Measurements from ENCODE around the gene AFG1L.

DNA sequence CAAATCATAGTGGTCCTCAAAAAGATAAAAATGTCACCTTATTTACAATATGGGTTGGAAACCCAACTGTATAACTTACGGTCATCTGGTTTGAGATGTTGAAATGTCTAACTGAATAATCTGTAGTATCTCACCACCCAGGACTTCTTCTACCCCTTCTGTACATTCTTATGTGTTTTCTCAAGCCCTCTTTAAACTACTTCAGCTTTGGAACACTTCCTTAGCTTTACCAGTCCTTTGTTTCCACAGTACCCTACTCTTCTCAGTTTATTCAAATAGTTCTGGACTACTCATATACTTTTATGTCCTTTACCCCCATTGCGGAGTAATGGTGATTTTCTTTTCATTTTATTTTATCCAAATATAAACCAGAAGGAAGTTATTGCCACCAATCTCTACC is 137.3 kb downstream of the AFG1L start:
- TF ChIP-seq, protein P1, sequence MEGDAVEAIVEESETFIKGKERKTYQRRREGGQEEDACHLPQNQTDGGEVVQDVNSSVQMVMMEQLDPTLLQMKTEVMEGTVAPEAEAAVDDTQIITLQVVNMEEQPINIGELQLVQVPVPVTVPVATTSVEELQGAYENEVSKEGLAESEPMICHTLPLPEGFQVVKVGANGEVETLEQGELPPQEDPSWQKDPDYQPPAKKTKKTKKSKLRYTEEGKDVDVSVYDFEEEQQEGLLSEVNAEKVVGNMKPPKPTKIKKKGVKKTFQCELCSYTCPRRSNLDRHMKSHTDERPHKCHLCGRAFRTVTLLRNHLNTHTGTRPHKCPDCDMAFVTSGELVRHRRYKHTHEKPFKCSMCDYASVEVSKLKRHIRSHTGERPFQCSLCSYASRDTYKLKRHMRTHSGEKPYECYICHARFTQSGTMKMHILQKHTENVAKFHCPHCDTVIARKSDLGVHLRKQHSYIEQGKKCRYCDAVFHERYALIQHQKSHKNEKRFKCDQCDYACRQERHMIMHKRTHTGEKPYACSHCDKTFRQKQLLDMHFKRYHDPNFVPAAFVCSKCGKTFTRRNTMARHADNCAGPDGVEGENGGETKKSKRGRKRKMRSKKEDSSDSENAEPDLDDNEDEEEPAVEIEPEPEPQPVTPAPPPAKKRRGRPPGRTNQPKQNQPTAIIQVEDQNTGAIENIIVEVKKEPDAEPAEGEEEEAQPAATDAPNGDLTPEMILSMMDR (conservative IDR thresholded peaks at IDR 0.05; ENCODE audit: low read depth in 2 of 2): no peak
- TF ChIP-seq EZH2 (IDR thresholded peaks at IDR 0.05; ENCODE audit: low read depth, unreplicated experiment) (no peak), POLR2AphosphoS5 (IDR thresholded peaks at IDR 0.05; ENCODE audit: low read depth) (no peak), CREB1 (CRISPR knock-in tag; IDR thresholded peaks at IDR 0.05; ENCODE audit: low read depth) (no peak), EZH2phosphoT487 (IDR thresholded peaks at IDR 0.05; ENCODE audit: unreplicated experiment) (no peak)
- TF ChIP-seq, protein P2, sequence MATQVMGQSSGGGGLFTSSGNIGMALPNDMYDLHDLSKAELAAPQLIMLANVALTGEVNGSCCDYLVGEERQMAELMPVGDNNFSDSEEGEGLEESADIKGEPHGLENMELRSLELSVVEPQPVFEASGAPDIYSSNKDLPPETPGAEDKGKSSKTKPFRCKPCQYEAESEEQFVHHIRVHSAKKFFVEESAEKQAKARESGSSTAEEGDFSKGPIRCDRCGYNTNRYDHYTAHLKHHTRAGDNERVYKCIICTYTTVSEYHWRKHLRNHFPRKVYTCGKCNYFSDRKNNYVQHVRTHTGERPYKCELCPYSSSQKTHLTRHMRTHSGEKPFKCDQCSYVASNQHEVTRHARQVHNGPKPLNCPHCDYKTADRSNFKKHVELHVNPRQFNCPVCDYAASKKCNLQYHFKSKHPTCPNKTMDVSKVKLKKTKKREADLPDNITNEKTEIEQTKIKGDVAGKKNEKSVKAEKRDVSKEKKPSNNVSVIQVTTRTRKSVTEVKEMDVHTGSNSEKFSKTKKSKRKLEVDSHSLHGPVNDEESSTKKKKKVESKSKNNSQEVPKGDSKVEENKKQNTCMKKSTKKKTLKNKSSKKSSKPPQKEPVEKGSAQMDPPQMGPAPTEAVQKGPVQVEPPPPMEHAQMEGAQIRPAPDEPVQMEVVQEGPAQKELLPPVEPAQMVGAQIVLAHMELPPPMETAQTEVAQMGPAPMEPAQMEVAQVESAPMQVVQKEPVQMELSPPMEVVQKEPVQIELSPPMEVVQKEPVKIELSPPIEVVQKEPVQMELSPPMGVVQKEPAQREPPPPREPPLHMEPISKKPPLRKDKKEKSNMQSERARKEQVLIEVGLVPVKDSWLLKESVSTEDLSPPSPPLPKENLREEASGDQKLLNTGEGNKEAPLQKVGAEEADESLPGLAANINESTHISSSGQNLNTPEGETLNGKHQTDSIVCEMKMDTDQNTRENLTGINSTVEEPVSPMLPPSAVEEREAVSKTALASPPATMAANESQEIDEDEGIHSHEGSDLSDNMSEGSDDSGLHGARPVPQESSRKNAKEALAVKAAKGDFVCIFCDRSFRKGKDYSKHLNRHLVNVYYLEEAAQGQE (IDR thresholded peaks at IDR 0.05; ENCODE audit: unreplicated experiment): no peak

All from GM23338 (cell line).